Measurements from ENCODE around the gene FAM25C. TPM values are rescaled to one million over a fixed set of nuclear protein-coding genes. Genes with fewer than 3 reads are reported as not detected.
"Not testable (repeated sequence)": the region's sequence is repeated elsewhere in the genome, so short reads cannot be mapped to it uniquely, and the experiment has no call there.

FAM25C gene
- not detected in 2 replicates for total RNA-seq

- H3K4me1 Mint-ChIP-seq; POLR2A ChIA-PET; H3K9me3 Mint-ChIP-seq; intact Hi-C loops (cut with micrococcal nuclease); DNase-seq; ATAC-seq (ENCODE audit: low read depth); H3K27me3 Mint-ChIP-seq; H3K36me3 Mint-ChIP-seq (ENCODE audit: low read depth); H3K27ac Mint-ChIP-seq; H3K4me3 Mint-ChIP-seq; CTCF ChIA-PET: not testable (repeated sequence)
Observed at GRCh38 chr10:47999691-48000090, at the start of gene FAM25C. TSS of gene FAM25C (minus strand) at chr10:47999791. CDS start at chr10:47999765, 26 bp downstream.

- POLR2A ChIA-PET; CTCF ChIA-PET; H3K36me3 Mint-ChIP-seq (ENCODE audit: low read depth); ATAC-seq (ENCODE audit: low read depth); H3K9me3 Mint-ChIP-seq; H3K27me3 Mint-ChIP-seq; DNase-seq; H3K4me1 Mint-ChIP-seq; H3K4me3 Mint-ChIP-seq; intact Hi-C loops (cut with micrococcal nuclease); H3K27ac Mint-ChIP-seq: not testable (repeated sequence)
Observed at GRCh38 chr10:48044557-48044956, 45.0 kb upstream of the FAM25C start.

GRCh38 chr10:48031390-48031789 is 31.8 kb upstream of the FAM25C start:
- H3K4me3 Mint-ChIP-seq; DNase-seq; H3K27ac Mint-ChIP-seq; POLR2A ChIA-PET; CTCF ChIA-PET; H3K9me3 Mint-ChIP-seq; ATAC-seq (ENCODE audit: low read depth); H3K36me3 Mint-ChIP-seq (ENCODE audit: low read depth); H3K4me1 Mint-ChIP-seq; H3K27me3 Mint-ChIP-seq; intact Hi-C loops (cut with micrococcal nuclease): not testable (repeated sequence)

GRCh38 chr10:48002306-48002705 is 2.7 kb upstream of the FAM25C start:
- H3K9me3 Mint-ChIP-seq; H3K27me3 Mint-ChIP-seq; ATAC-seq (ENCODE audit: low read depth); DNase-seq; CTCF ChIA-PET; H3K27ac Mint-ChIP-seq; intact Hi-C loops (cut with micrococcal nuclease); H3K36me3 Mint-ChIP-seq (ENCODE audit: low read depth); H3K4me3 Mint-ChIP-seq; H3K4me1 Mint-ChIP-seq; POLR2A ChIA-PET: not testable (repeated sequence)

- CTCF ChIA-PET; POLR2A ChIA-PET; H3K4me3 Mint-ChIP-seq; intact Hi-C loops (cut with micrococcal nuclease); H3K36me3 Mint-ChIP-seq (ENCODE audit: low read depth); H3K4me1 Mint-ChIP-seq; H3K27me3 Mint-ChIP-seq; H3K9me3 Mint-ChIP-seq; DNase-seq; H3K27ac Mint-ChIP-seq; ATAC-seq (ENCODE audit: low read depth): not testable (repeated sequence)
Observed at GRCh38 chr10:47994045-47994444, 5.5 kb downstream of the FAM25C start.

GRCh38 chr10:47992560-47992959 is 7.0 kb downstream of the FAM25C start:
- H3K27me3 Mint-ChIP-seq; H3K4me3 Mint-ChIP-seq; DNase-seq; H3K4me1 Mint-ChIP-seq; CTCF ChIA-PET; H3K9me3 Mint-ChIP-seq; intact Hi-C loops (cut with micrococcal nuclease); H3K36me3 Mint-ChIP-seq (ENCODE audit: low read depth); POLR2A ChIA-PET; H3K27ac Mint-ChIP-seq; ATAC-seq (ENCODE audit: low read depth): not testable (repeated sequence)

GRCh38 chr10:47991706-47992105 is 7.9 kb downstream of the FAM25C start:
- DNase-seq; POLR2A ChIA-PET; ATAC-seq (ENCODE audit: low read depth); CTCF ChIA-PET; H3K4me3 Mint-ChIP-seq; H3K27me3 Mint-ChIP-seq; H3K36me3 Mint-ChIP-seq (ENCODE audit: low read depth); H3K9me3 Mint-ChIP-seq; H3K4me1 Mint-ChIP-seq; H3K27ac Mint-ChIP-seq; intact Hi-C loops (cut with micrococcal nuclease): not testable (repeated sequence)

- H3K27ac Mint-ChIP-seq; H3K27me3 Mint-ChIP-seq; CTCF ChIA-PET; ATAC-seq (ENCODE audit: low read depth); POLR2A ChIA-PET; DNase-seq; H3K4me3 Mint-ChIP-seq; intact Hi-C loops (cut with micrococcal nuclease); H3K4me1 Mint-ChIP-seq; H3K9me3 Mint-ChIP-seq; H3K36me3 Mint-ChIP-seq (ENCODE audit: low read depth): not testable (repeated sequence)
Observed at GRCh38 chr10:47990097-47990496, 9.5 kb downstream of the FAM25C start.

- H3K36me3 Mint-ChIP-seq (ENCODE audit: low read depth); H3K9me3 Mint-ChIP-seq; DNase-seq; POLR2A ChIA-PET; H3K4me3 Mint-ChIP-seq; ATAC-seq (ENCODE audit: low read depth); CTCF ChIA-PET; H3K27me3 Mint-ChIP-seq; intact Hi-C loops (cut with micrococcal nuclease); H3K27ac Mint-ChIP-seq; H3K4me1 Mint-ChIP-seq: not testable (repeated sequence)
Observed at GRCh38 chr10:47989542-47989950, 10.0 kb downstream of the FAM25C start.

- H3K27me3 Mint-ChIP-seq; ATAC-seq (ENCODE audit: low read depth); CTCF ChIA-PET; POLR2A ChIA-PET; H3K9me3 Mint-ChIP-seq; H3K36me3 Mint-ChIP-seq (ENCODE audit: low read depth); intact Hi-C loops (cut with micrococcal nuclease); H3K4me1 Mint-ChIP-seq; H3K27ac Mint-ChIP-seq; DNase-seq; H3K4me3 Mint-ChIP-seq: not testable (repeated sequence)
Observed at GRCh38 chr10:47988718-47989541, 10.7 kb downstream of the FAM25C start.

GRCh38 chr10:47987952-47988351 is 11.6 kb downstream of the FAM25C start:
- H3K36me3 Mint-ChIP-seq (ENCODE audit: low read depth); H3K27ac Mint-ChIP-seq; H3K27me3 Mint-ChIP-seq; DNase-seq; H3K9me3 Mint-ChIP-seq; H3K4me3 Mint-ChIP-seq; intact Hi-C loops (cut with micrococcal nuclease); CTCF ChIA-PET; POLR2A ChIA-PET; H3K4me1 Mint-ChIP-seq; ATAC-seq (ENCODE audit: low read depth): not testable (repeated sequence)

- H3K9me3 Mint-ChIP-seq; H3K27me3 Mint-ChIP-seq; CTCF ChIA-PET; POLR2A ChIA-PET; H3K4me1 Mint-ChIP-seq; H3K4me3 Mint-ChIP-seq; DNase-seq; H3K36me3 Mint-ChIP-seq (ENCODE audit: low read depth); intact Hi-C loops (cut with micrococcal nuclease); H3K27ac Mint-ChIP-seq; ATAC-seq (ENCODE audit: low read depth): not testable (repeated sequence)
Observed at GRCh38 chr10:47986413-47987230, 13.0 kb downstream of the FAM25C start.
